ENCODE measurements around the gene ATP8A1. TPM values are rescaled to one million over a fixed set of nuclear protein-coding genes. Genes with fewer than 3 reads are reported as not detected.

ATP8A1 gene
- total RNA-seq, 4 donors from 2014 or later: 10.5 to 37.0 (median 16.4) TPM

Other genes starting within 250 kb of the ATP8A1 start
- gene GRXCR1, start 235.6 kb upstream of the ATP8A1 start, total RNA-seq: not detected